B cell (primary cell): Measurements from ENCODE around the gene WDR46. TPM values are rescaled to one million over a fixed set of nuclear protein-coding genes. Genes with fewer than 3 reads are reported as not detected.
A peak's percentile ranks its signal among the peaks of the same experiment; 100 is the strongest.

Experiments used
- ATAC-seq: fragments of 200-7000 bp; cut with Tn5 transposase; one replicate; pipeline ENCODE4 v1.10.0; 2021; ENCODE audit warnings: low read depth, mild to moderate bottlenecking, moderate number of reproducible peaks, moderate library complexity
- CTCF ChIA-PET: fragments of 350-600 bp; sonication (Branson Sonifier 250); formaldehyde crosslinking; loops from one replicate; lab custom pipeline; 2021; ENCODE audit warnings: antibody characterized with exemption, inconsistent platforms; lab: Charles Lee
- POLR2A ChIA-PET: fragments of 350-600 bp; sonication (Branson Sonifier 250); formaldehyde crosslinking; loops from one replicate; lab custom pipeline; 2021; ENCODE audit warnings: antibody characterized with exemption; lab: Charles Lee
- DNase-seq: peaks from one replicate; pipeline ENCODE4 v3.0.0; 2013
- H2AFZ ChIP-seq: 2 replicates; pipeline ENCODE4 v1.6.1; 2012; ENCODE audit warnings: mild to moderate bottlenecking, low read depth, low read length; ENCODE audit not compliant: insufficient read depth, poor library complexity, severe bottlenecking
- H3K27ac ChIP-seq, 2 donors: 1 replicate in 1 of 2; 2 replicates in 1 of 2; pipeline ENCODE4 v1.5.1; 2012 to 2013; ENCODE audit warnings: low read length in 2 of 2, mild to moderate bottlenecking in 2 of 2, moderate library complexity in 1 of 2
- H3K27me3 ChIP-seq, 4 experiments: fragments of 200-600 bp in 1 of 4; sonication (generic) in 1 of 4; replicated peaks in 1 of 4; 1 replicate in 2 of 4; 2 replicates in 2 of 4; pipeline versions ENCODE4 v1.6.1 to v1.7.0; 2013 to 2016; ENCODE audit warnings: low read length in 3 of 4, mild to moderate bottlenecking in 2 of 4, mixed read lengths in 1 of 4, moderate library complexity in 1 of 4; ENCODE audit not compliant: insufficient read depth in 4 of 4, control insufficient read depth in 3 of 4; ENCODE audit errors: control extremely low read depth in 1 of 4
- H3K36me3 ChIP-seq, 2 experiments: replicated peaks in 1 of 2; 1 replicate in 1 of 2; 2 replicates in 1 of 2; pipeline versions ENCODE4 v1.6.1 to v1.7.1; 2013; ENCODE audit warnings: low read length in 1 of 2; ENCODE audit not compliant: insufficient read depth in 2 of 2, control insufficient read depth in 1 of 2; ENCODE audit errors: control extremely low read depth in 1 of 2, extremely low read depth in 1 of 2
- H3K4me1 ChIP-seq, 2 donors: fragments of 200-600 bp in 1 of 2; sonication (generic) in 1 of 2; 1 replicate in 1 of 2; 2 replicates in 1 of 2; pipeline versions ENCODE4 v1.5.1 to v1.6.1; 2013 to 2017; ENCODE audit warnings: low read length in 2 of 2; ENCODE audit not compliant: control insufficient read depth in 2 of 2, insufficient read depth in 2 of 2
- H3K4me2 ChIP-seq: replicated peaks from 2 replicates; pipeline ENCODE3; 2012; ENCODE audit warnings: mild to moderate bottlenecking, low read depth, low read length; ENCODE audit not compliant: poor library complexity, severe bottlenecking
- H3K4me3 ChIP-seq, 5 experiments: fragments of 200-600 bp in 1 of 5; sonication (generic) in 1 of 5; 1 replicate in 3 of 5; 2 replicates in 2 of 5; pipeline versions ENCODE4 v1.5.1 to v1.7.0; 2011 to 2016; ENCODE audit warnings: low read length in 4 of 5, mild to moderate bottlenecking in 4 of 5, low read depth in 2 of 5, control low read depth in 1 of 5, moderate library complexity in 1 of 5; ENCODE audit not compliant: insufficient read depth in 1 of 5; ENCODE audit errors: control extremely low read depth in 1 of 5, extremely low read depth in 1 of 5
- H3K79me2 ChIP-seq: fragments of 200-600 bp; sonication (generic); one replicate; pipeline ENCODE4 v1.6.0; 2016; ENCODE audit warnings: low read length; ENCODE audit not compliant: control insufficient read depth, insufficient read depth
- H3K9ac ChIP-seq: fragments of 200-600 bp; sonication (generic); 2 replicates; pipeline ENCODE4 v1.6.1; 2017; ENCODE audit warnings: mild to moderate bottlenecking, low read length, moderate library complexity
- H3K9me3 ChIP-seq, 3 donors: one replicate each; pipeline versions ENCODE4 v1.6.1 to v1.7.1; 2013; ENCODE audit warnings: low read length in 2 of 3; ENCODE audit not compliant: control insufficient read depth in 2 of 3, insufficient read depth in 1 of 3; ENCODE audit errors: control extremely low read depth in 1 of 3
- H4K20me1 ChIP-seq: 2 replicates; pipeline ENCODE4 v1.6.0; 2012; ENCODE audit warnings: mild to moderate bottlenecking, low read length; ENCODE audit not compliant: insufficient read depth, control insufficient read depth, poor library complexity, severe bottlenecking
- H3K27ac Mint-ChIP-seq: one replicate; pipeline ENCODE4 v1.8.0; 2021; ENCODE audit warnings: mixed read lengths
- H3K27me3 Mint-ChIP-seq: one replicate; pipeline ENCODE4 v1.8.0; 2021; ENCODE audit warnings: mixed read lengths
- H3K4me1 Mint-ChIP-seq: one replicate; pipeline ENCODE4 v1.8.0; 2021; ENCODE audit warnings: mixed read lengths
- H3K4me3 Mint-ChIP-seq: one replicate; pipeline ENCODE4 v1.8.0; 2021; ENCODE audit warnings: mixed read lengths
- H3K9me3 Mint-ChIP-seq: one replicate; pipeline ENCODE4 v1.8.0; 2022; ENCODE audit warnings: mixed read lengths; ENCODE audit not compliant: insufficient read depth
- CTCF ChIP-seq: fragments of 200-600 bp; IDR thresholded peaks from one replicate; pipeline ENCODE4 v1.8.0; 2022; ENCODE audit warnings: antibody characterized with exemption, mild to moderate bottlenecking
- EZH2 ChIP-seq: IDR thresholded peaks from 2 replicates; pipeline ENCODE4 v1.6.1; 2012; ENCODE audit warnings: borderline replicate concordance, low read depth, mild to moderate bottlenecking, moderate library complexity, low read length; ENCODE audit not compliant: insufficient read depth, poor library complexity, severe bottlenecking
- WGBS: methylation state at CpG from one replicate; pipeline ENCODE4 v1.1.5; 2013; ENCODE audit warnings: missing lambda C conversion rate; ENCODE audit not compliant: insufficient coverage; 5-methylcytosine and 5-hydroxymethylcytosine counted together
- intact Hi-C: fragments of 100-400 bp; cut with micrococcal nuclease; formaldehyde crosslinking; loops from one replicate; pipeline ENCODE4 v1.10.0; 2022
- polyA plus RNA-seq: library from polyadenylated mRNA; depleted of rRNA; stranded (reverse); fragments of >200 nt; gene quantifications from 2 replicates; pipeline ENCODE4 v1.2.3, GENCODE V29; 2012
- total RNA-seq, 2 donors: library from RNA; stranded (reverse); fragments of 120-200 nt in 1 of 2; gene quantifications; 1 replicate in 1 of 2; 2 replicates in 1 of 2; pipeline versions ENCODE4 v1.2.3 to v1.2.4, GENCODE V29; 2013 to 2022

WDR46 gene
- total and polyA plus RNA-seq, 2 donors (not counting 1 experiment from before 2014, with no cell fraction given), result 60.1 to 77.2 TPM

- Histone ChIP-seq H3K27me3 (no peaks in the 10 kb centered on the region), H3K9ac (peak overlapping the region; percentile 100), H4K20me1 (peaks cover 44% of the 10 kb centered on the region), H3K9me3 (no peaks in the 10 kb centered on the region), H3K4me2 (peak overlapping the region; percentile 99), H3K4me3 (peak overlapping the region; percentile 73 to 100 (median 91)), H2AFZ (peak overlapping the region; percentile 32), H3K27ac (peak overlapping the region; percentile 97 to 100), H3K4me1 (peaks cover 53 to 75% of the 10 kb centered on the region in 2 donors), H3K36me3 (peaks cover 3 to 45% of the 10 kb centered on the region in 2 experiments), H3K79me2 (peaks cover 90% of the 10 kb centered on the region)
- no CpG with 5 or more reads among the region's 10 CpGs for WGBS
- ATAC-seq (peak; percentile 21), DNase-seq (peak; percentile 92)
- Mint-ChIP-seq H3K27ac (peak overlapping the region; percentile 98), H3K9me3 (no peaks in the 10 kb centered on the region), H3K4me1 (peaks cover 71% of the 10 kb centered on the region), H3K4me3 (peak overlapping the region; percentile 100), H3K27me3 (no peaks in the 10 kb centered on the region)
- ChIA-PET CTCF (interaction anchor here (1.1 to 5.3 kb wide), 2 partner anchors 11 to 30 kb away, joined by 3 to 50 read pairs; no protein-coding TSS in a partner anchor), POLR2A (no interaction called here)
- no peak for TF ChIP-seq EZH2
- no peak for TF ChIP-seq CTCF
- intact Hi-C loops, result loop anchor here (1.0 to 5.0 kb wide), 5 partner anchors 10 to 113 kb away; no protein-coding TSS in a partner anchor
Measured at GRCh38 chr6:33314515-33314942, 25.5 kb upstream of the WDR46 start.
